Stimulated activated CD4-positive, alpha-beta T cell treated with anti-CD3 and anti-CD28 coated beads, Interleukin-15, amount 100 ng/mL, for 24 hours (primary cell): ENCODE results near the gene LYPD1.

ENCODE experiments used
- DNase-seq: peaks from one replicate; pipeline ENCODE4 v3.0.0-alpha.2; 2020

Gene LYPD1

DNA sequence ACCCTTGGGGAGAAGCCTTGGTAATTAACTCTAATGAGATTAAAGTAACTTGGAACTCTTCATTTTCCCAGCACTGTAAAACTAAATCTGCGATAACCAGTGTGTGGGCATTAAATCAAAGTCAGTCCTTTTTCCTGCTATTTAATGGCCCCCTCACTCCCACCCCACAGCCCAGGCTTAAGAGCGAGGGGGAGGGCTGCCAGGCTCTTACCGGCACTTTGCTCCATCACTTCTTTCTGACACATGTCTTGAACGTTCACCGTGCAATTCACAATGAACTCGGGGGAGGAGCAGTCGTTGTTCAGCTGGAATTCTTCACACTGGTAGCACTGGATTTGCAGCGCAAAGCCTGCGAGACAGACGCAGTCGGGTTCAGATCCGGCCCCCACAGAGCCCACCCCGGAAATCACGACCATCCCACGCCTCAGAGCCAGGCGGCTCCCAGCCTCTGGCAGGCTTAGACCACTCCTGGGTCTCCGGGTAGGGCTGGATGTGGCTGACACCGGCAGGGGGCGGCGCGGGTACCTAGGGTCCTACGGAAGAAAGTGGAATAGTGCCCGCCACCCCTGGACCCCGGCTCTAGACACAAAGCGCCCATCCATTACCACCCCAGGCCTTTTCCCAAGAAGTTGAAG lies 1.7 kb downstream of the LYPD1 start:
- DNase-seq, result no peak

- no peak for DNase-seq
These were observed 2.3 kb downstream of the LYPD1 start for GRCh38 chr2:132667706-132668105.

DNA sequence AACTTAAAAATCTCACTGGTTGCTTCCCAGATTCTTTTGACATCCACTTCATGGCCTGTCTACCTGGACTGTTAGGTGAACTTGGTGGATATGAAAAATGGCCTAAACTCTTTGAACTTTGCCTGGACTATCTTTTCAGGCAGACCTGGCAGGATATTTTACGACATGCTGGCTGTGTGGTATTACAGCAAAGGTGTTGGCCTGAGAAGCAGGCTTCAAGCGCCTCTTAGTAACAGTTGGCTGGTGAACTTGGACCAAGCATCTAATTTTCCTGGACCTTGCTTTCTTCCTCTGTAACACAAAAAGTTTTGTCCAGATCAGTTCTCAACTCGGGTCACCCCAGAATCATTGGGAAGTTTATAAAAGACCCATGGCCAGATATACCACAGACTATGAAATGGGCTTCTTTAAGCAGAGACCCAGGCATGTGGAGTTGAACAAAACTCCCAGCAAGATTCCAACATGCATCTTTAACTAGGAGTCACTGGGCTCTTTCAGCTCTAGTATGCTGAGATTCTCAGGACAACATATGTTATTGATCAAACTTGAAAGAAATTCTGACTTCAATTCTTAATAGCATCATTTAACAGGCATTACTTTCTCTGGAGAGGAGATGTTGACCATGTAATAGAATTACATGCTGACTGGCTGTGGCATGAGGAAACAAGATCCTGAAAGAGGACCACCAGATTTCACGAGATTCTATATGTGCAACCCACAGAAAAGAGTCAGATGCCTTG lies 4.4 kb downstream of the LYPD1 start:
- DNase-seq, result no peak

DNA sequence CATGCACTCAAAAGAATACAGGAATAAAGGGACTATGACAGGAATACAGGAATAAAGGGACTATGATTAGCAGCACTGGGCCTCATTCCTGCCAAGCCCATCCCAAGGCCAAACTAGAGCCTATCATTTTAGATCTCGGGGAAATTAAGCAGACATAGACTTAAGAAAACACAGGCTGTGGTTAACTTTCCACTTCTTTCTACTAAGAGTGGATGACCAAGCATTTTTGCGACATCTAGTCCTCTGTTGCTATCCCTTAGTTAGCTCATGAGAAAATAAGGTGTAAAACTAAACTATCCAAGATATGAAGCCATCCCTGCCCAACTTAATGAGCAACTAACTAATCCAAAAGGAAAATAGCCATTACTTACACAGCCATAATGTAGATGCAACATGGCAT lies 5.9 kb downstream of the LYPD1 start:
- DNase-seq, result no peak

- DNase-seq, result no peak
These were observed 7.3 kb downstream of the LYPD1 start for GRCh38 chr2:132662732-132663131.

DNA sequence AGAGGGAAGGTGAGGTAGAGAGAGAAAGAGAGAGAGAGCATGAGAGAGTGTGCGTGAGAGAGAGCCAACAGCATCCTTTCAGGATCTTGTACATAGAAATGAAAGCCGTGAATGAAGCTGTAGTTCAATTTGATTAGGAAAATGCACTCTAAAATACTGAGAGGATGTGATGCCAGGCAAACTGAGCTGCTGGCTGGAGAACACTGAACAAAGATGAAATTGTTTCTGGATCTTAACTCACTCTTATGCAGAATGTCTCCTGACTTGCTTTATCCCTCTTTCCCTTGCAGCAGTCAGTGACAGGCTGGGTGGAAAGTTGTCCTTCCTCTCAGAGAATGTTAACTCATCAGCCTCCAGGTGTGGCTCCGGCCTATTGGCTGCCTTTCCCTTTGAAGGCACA lies 10.7 kb downstream of the LYPD1 start:
- no peak for DNase-seq

DNA sequence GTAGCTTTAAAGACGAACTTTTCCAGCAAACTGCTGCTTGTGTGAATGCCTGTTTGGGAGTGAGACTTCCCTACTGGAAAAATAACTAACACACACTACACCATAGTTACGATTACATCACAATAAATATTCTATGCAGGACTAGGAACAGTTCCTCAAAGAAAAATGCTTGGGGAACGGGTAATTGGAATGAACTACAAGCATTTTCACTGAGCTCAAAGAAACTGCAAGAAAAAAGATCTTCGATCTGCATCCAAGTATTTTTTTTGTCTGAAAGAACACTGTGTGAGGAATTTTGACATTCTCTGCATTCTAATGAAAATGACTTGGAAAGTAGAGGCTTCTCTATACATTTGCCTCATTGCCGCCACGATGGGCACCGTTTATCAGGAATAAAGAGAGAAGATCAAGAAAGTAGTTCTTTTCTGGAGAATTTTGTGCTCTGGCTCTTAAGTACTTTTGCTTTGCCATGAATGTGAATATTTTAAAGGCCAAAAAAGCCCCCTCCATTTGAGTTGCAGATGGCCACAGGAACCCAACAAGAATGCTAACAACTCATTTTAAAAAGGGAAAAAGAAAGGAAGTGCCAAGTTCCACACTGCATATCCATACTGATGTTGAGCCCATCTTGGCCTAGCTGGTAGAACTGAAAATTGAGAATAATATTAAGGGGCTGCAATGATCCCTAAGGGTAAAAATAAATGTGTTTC lies 13.6 kb downstream of the LYPD1 start:
- no peak for DNase-seq

- DNase-seq, result no peak
These were observed 15.0 kb downstream of the LYPD1 start for GRCh38 chr2:132654968-132655367.

- DNase-seq, result no peak
These were observed 15.7 kb downstream of the LYPD1 start for GRCh38 chr2:132654335-132654734.

GRCh38 chr2:132652474-132652873 lies 17.5 kb downstream of the LYPD1 start:
- no peak for DNase-seq

- DNase-seq, result no peak
These were observed 18.6 kb downstream of the LYPD1 start for GRCh38 chr2:132651115-132652045.

DNA sequence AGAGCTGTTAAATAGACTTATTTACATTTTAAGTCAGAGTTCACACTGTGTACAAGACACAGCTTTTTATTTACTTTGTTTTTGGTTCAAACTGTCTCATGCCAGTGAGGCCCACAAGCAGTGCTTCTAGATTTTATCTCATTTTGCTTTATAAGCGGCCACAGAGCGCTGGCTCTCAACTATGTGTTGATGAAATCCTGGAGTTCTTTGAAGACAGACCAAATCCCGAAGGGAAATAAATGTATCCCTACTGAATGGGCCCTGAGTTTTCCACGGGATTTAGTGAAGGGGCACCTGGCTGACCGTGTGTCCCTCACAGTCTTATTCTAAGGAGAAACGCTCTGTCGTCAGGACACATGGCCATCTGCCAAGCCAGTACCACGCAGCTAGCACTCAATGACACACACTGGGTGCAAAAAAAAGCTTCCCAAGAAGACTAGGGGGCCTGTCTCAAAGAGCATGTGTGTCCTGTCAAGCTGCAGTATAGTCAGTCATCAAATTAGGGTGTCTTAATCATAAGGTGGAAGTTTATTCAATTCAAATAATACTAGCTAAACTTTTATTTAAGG lies 23.4 kb downstream of the LYPD1 start:
- DNase-seq, result no peak

DNA sequence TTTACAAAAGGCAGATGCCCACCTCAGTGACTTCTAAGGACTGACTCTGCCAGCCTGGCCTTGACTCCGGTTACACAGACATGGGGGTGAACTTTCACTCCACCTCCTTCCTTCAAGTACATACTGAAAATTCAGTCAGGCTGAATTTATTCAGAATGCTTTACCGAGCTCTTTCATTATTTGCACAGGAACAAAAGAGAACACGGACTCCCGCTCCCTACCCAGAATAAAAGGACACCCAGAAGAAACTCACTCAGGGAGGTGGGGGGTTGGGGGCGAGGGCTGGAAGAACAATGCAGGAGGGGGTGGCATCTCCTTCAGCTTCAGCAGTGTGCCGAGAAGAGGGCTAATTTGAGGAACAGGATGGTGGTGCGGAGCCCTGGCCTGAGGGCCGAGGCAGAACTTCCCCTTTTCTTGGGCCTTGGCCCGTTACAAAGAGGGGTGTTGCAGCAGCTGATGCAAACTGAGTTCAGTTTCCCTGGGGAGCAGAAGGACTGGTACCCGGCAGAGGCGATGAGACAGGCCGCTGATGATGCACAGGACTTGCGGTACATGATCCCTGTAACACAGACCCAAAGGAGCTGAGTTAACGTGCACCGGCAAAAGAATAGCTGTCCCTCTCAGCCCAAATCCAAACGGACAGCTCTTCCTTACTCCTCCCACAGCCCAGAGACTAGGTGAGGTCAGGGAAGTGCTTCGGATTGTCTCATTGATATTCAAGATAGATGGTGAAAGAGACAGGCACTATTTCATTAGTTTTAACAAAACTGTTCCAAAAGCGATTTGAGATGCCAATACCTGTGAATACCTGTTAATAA lies 24.1 kb downstream of the LYPD1 start:
- no peak for DNase-seq

DNA sequence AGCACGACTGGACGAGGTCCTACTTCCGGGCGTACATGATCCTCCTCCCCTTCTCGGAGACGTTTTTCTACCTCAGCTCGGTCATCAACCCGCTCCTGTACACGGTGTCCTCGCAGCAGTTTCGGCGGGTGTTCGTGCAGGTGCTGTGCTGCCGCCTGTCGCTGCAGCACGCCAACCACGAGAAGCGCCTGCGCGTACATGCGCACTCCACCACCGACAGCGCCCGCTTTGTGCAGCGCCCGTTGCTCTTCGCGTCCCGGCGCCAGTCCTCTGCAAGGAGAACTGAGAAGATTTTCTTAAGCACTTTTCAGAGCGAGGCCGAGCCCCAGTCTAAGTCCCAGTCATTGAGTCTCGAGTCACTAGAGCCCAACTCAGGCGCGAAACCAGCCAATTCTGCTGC lies 24.8 kb downstream of the LYPD1 start:
- no peak for DNase-seq

- no peak for DNase-seq
These were observed 27.6 kb downstream of the LYPD1 start for GRCh38 chr2:132642415-132642814.

GRCh38 chr2:132641819-132642218 lies 28.2 kb downstream of the LYPD1 start:
- no peak for DNase-seq

DNA sequence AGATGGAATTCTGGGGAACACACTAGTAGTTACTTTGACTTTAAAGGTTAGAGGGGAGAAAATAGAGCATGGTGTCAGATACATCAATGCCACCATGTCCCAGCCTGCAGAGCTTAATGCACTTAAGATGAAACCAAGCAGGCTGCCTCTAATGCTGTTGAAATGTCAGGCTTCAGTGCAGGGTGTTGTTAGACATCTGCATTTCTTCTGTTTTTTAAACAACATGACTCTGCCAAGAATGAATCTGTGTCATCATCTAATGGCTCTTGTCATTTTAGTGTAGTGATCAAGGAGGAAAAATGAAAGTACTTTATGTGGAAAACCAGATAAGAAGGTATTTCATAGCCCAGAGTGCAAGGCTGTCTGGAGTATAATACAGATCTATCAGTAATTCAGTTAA lies 29.9 kb downstream of the LYPD1 start:
- no peak for DNase-seq

DNA sequence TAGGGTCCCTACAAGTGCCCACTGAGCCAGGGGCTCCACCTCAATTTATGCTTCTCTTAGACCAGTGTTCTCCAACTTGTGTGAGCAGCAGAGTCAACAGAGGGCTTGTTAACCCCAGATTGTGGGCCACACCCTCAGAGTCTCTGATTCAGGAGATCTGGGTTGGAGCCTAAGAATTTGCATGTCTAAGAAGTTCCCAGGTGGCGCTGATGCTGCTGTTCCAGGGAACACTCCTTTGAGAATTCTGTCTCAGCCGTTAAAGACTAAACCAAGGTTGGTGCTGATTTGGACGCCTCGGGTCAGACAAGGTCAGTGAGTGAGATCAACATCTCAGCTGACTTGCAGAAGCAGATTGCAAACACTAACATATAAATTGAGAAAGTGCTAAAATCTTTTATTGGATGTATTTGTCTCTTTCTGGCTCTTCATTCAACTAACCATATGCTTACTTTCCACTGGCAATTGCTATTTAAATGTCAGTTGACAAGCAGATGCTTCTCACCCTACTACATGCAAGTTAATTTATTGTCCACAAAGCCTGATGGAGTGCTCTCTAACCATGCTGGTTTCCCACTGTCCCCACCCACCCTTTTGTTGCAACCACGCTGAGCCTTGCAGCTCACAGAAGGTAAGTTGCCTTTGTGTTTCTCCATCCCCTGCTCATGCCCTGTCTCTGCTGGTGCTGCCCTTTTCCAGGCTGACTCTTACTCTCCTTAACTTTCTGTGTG lies 31.5 kb downstream of the LYPD1 start:
- DNase-seq, result no peak

GRCh38 chr2:132636346-132636745 lies 33.7 kb downstream of the LYPD1 start:
- no peak for DNase-seq

- no peak for DNase-seq
These were observed 36.4 kb downstream of the LYPD1 start for GRCh38 chr2:132633635-132634034.

DNA sequence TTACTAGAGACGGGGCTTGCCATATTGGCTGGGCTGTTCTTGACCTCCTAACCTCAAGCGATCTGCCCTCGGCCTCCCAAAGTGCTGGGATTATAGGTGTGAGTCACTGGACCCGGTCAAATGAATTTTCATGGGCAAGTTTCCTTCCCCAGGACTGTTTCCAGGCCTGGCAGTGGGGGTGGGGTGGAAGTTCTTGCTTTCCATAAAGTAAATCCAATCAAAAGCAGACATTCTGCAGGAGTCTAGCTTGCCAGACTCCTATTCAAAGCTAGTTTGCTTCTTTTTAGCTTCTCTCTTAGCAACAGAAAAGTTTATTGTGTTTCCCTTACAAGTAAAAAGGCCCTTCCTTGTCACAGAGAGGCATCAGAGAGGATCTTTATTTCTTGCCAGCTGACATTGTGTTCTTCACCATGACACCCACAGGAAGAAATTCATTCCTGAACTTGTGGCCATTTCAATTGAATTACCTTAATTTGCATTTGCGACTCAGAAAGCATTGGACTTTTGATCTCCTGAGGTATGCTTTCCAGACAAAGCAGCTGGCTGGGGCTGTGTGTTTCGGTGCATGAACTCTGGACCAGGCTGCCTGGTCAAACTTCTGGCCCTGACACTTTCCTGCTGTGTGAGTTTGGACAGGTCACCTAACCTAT lies 37.9 kb downstream of the LYPD1 start:
- DNase-seq, result no peak
